ENCODE measurements around the gene CLTC.
"Not testable (repeated sequence)": the region's sequence is repeated elsewhere in the genome, so short reads cannot be mapped to it uniquely, and the experiment has no call there.

The CLTC gene

GRCh38 chr17:59619298-59620063, at the start of gene CLTC:
Gene CLTC (plus strand): TSS chr17:59619895. CDS start chr17:59620132, 237 bp downstream.
- peak; percentile 98 to 99 (median 98) for DNase-seq

GRCh38 chr17:59572301-59572924, 47.3 kb upstream of the CLTC start:
- DNase-seq: peak; percentile 73 to 87 (median 85)

GRCh38 chr17:59584168-59584567, 35.5 kb upstream of the CLTC start:
- DNase-seq: not testable (repeated sequence)

GRCh38 chr17:59600169-59600568, 19.5 kb upstream of the CLTC start:
- DNase-seq: no peak

- DNase-seq: no peak
Measured at GRCh38 chr17:59601130-59601529, 18.6 kb upstream of the CLTC start.

GRCh38 chr17:59607061-59607460, 12.6 kb upstream of the CLTC start:
- no peak for DNase-seq

GRCh38 chr17:59607817-59608403, 11.8 kb upstream of the CLTC start:
- DNase-seq: peak; percentile 33 to 49 (median 38)

GRCh38 chr17:59611503-59611902, 8.2 kb upstream of the CLTC start:
- DNase-seq: no peak

GRCh38 chr17:59616253-59616920, 3.3 kb upstream of the CLTC start:
- no peak for DNase-seq

- DNase-seq: peak; percentile 34 to 83 (median 59)
Measured at GRCh38 chr17:59617156-59617732, 2.5 kb upstream of the CLTC start.

- no peak for DNase-seq
Measured at GRCh38 chr17:59619035-59619297, 729 bp upstream of the CLTC start.

- DNase-seq: no peak
Measured at GRCh38 chr17:59620064-59620359, 317 bp downstream of the CLTC start.

GRCh38 chr17:59620518-59621259, 994 bp downstream of the CLTC start:
- DNase-seq: peak; percentile 58 to 70 (median 69)

- DNase-seq: no peak
Measured at GRCh38 chr17:59621771-59622170, 2.1 kb downstream of the CLTC start.

- no peak for DNase-seq
Measured at GRCh38 chr17:59623151-59623550, 3.5 kb downstream of the CLTC start.

GRCh38 chr17:59626756-59627155, 7.1 kb downstream of the CLTC start:
- no peak for DNase-seq

- no peak for DNase-seq
Measured at GRCh38 chr17:59627274-59627673, 7.6 kb downstream of the CLTC start.

- DNase-seq: peak; percentile 17 to 66 (median 56)
Measured at GRCh38 chr17:59627770-59628171, 8.1 kb downstream of the CLTC start.

- no peak for DNase-seq
Measured at GRCh38 chr17:59629174-59629573, 9.5 kb downstream of the CLTC start.

- DNase-seq: peak in 2 of 3 donors; percentile 36 to 49
Measured at GRCh38 chr17:59631276-59631675, 11.6 kb downstream of the CLTC start.

- no peak for DNase-seq
Measured at GRCh38 chr17:59632398-59632797, 12.7 kb downstream of the CLTC start.

- DNase-seq: no peak
Measured at GRCh38 chr17:59633658-59634359, 14.1 kb downstream of the CLTC start.
